Cerebellar nuclear complex (tissue), 1 donor: ENCODE results near the gene RPL21.
A peak's percentile ranks its signal among the peaks of the same experiment; 100 is the strongest.
"Not testable (repeated sequence)": the region's sequence is repeated elsewhere in the genome, so short reads cannot be mapped to it uniquely, and the experiment has no call there.

Experiments used
- DNase-seq, 2 experiments: peaks; one replicate each; lab custom pipeline; 2025; lab: John Stamatoyannopoulos, UW

The RPL21 gene

DNA sequence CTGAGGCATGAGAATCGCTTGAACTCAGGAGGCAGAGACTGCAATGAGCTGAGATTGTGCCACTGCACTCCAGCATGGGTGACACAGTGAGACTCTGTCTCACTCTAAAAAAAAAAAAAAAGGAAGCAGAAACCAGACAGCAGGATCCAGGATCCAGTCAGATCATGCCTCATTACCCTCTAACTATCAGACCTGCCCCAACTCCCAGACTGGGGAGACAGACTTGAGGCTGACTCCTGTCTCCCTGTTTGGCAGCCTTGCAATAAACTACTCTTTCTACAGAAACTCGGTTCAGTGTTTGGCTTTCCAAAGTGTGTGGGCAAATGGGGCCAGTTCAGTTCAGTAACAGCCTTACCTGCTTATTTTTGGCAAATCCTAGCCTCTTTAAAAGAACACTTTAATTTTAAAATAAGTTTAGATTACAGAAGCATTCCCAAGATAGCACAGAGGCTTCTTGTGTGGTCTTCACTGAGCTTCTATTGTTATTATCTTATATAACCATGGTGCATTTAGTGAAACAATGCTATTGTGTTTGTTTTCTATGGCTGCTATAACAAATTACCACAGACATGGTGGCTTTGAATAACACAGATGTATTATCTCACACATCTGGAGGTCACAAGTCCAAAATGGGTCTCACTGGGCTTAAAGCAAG lies 37.8 kb downstream of the RPL21 start:
- no peak for DNase-seq

DNA sequence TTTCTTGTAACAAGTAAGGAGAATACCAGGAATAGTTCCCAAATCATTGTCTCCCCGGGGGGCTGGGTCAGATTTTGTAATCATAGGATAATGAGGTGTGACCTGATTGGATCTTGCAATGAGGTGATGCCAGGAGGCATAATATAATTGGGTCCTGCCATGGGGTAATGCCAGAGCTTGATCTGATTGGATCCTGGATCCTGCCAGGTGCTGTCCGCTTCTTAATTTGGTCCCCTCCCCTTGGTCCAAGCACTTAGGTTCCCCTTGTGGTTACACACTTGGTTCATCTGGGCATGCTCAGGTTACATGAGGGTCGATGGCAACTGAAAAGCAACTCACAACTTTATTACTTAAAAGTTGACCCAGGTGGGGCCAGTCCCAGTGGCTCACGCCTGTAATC lies 39.4 kb downstream of the RPL21 start:
- no peak for DNase-seq

DNA sequence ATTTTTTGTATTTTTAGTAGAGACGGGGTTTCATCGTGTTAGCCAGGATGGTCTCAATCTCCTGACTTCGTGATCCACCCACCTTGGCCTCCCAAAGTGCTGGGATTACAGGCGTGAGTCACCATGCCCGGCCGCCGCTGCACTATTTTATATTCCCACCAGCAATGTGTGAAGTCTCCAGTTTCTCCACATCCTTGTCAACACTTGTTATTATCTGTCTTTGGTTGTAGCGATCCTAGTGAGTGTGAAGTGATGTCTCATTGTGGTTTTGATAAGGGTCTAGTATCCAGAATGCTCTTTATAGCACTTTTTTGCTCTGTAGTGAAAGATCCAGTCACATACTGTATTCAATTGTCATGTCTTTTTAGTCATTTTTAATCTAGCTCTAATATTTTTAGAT lies 40.6 kb downstream of the RPL21 start:
- DNase-seq, result not testable (repeated sequence)

DNA sequence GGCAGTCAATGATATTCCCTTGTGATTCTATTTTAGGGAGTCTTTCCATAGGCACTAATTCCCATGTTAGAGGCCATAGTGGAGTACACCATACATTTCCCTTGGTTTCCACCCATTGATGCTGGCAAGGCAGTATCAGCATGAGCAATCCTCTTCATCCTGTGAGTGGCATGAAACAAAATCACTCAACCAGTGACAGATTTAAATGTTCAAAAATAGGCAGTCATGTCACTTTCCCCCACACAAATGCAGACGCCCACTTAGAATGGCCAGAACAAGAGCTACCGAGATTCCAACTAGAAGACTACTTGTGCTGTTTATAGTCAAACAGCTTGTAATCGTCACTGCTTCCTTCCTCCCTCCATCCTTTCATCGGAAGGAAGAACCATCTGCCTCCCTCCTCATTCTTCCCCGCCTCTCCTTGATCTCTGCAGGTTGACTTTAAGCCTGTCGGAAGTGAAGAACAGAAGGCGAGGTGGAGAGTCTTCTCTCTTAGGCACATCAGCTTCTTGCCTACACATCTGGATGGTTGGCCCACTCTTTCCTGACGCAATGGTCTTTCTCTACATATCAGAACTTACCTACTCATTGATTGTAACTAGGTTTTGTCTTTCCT lies 41.8 kb downstream of the RPL21 start:
- no peak for DNase-seq

DNA sequence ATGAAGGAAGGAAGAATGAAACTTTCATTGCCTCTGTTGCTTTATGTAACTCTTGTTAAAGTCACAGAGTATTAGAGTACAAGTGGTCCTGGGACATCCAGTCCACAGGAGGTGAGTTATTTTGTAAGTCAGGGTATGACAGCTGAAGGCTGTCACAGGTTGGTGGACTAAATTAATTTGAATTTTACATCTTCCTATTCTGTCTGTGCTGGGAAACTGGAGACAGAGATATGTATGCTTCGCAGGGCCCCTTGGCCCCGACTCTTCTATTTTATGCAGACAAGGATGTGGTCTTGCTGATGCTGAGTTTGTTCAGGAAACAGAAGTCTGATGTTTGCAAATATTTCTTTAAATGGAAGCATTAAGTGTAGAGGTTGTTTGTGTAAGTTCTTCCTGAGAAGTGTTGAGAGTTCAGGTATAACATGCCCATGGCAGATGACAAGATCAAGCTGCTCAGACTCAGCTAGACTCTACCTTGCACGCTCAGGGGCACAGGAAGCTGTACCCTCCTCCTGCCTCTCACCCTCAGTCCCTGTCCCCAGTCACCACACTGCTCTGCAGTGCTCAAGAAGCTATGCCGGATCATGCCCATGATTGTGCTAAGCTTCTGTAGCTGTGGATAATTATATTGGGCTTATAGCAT lies 42.6 kb downstream of the RPL21 start:
- no peak for DNase-seq

DNA sequence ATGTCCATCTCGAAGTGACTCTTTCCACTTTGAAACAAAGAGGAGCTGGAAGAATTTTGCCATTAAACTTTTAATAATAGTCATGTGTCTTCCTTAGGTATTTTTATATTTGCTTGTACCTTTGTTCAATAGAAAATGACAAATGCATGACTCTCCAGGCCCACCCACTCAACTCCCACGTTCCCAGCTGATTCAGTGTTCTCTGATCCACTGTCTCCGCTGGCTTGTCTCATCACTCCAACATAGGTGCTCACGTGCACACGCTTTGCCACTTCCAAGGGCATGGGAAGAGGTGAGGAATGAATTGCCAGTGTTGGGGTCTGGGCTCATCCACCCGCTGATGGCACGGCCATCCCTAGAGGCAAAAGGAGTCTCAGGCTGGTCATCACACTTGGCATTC lies 43.7 kb downstream of the RPL21 start:
- no peak for DNase-seq

DNA sequence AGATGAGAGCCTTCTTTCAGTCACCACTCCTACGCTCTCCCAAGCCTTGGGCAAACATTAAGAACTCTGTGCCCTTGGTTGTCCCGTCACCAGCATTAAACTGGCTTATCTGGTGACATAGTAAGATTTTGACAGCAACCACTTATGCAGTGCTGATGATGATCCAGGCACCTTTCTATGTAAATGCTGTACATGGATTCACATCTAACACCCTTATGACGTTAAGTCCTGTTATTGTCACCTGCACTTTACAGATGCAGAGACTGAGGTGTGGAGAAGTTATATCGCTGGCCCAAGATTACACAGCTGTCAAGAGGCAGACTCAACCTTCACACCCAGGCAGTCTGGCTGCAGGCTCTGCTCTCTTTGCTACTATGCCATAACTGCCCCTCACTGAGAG lies 44.3 kb downstream of the RPL21 start:
- no peak for DNase-seq

DNA sequence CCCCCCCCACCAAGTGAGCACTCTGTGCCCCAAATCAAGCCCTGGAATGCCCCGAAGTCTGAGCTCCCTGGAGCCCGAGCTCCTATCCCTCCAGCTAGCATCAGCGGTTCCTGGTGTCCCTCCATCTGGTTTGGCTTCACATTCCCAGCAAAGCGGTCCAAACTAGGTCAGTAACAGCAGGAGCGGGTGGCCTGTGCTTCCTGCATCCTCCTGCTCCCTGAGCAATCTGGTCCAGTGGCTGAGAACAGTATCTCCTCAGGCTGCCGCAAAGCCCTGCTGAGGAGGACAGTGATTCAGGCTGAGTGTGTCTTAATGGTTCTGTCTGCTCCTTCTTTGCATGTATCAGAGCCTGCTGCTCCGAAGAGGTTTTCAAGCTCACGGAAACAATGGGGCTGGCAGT lies 45.1 kb downstream of the RPL21 start:
- peak; percentile 50 to 91 for DNase-seq

DNA sequence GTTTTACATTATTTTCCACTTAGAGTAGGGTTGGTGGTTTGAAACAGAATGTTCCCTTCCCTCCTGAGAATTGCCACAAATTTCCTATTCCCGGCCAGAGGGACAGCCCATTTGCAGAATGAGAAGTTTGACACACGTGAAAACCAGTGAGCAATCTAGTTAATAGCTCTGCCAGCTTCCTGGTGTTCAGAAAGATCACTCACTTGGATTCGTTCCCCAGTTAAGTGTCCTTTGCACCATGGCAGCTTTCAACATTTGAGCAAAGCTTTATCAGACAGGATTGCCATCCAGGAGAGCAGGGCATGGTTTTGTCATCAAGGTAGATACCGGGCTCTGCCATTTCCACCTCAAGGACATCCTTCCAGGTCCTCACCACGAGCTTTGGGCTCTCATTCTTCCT lies 47.5 kb downstream of the RPL21 start:
- DNase-seq, result no peak

DNA sequence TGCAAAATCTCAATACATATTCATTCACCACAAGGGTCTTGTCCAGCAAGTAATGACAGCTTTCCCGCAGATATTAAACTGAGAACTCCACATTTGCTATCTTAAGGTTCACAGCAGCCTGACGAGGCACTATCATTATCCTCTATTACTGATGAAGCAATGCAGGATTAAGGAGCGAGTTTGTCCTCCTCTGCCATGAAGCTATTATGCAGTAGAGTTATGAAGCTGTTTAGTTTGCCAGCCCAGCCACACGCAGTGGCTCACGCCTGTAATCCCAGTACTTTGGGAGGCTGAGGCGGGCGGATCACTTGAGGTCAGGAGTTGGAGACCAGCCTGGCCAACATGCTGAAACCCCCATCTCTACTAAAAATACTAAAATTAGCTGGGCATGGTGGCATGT lies 49.0 kb downstream of the RPL21 start:
- not testable (repeated sequence) for DNase-seq

DNA sequence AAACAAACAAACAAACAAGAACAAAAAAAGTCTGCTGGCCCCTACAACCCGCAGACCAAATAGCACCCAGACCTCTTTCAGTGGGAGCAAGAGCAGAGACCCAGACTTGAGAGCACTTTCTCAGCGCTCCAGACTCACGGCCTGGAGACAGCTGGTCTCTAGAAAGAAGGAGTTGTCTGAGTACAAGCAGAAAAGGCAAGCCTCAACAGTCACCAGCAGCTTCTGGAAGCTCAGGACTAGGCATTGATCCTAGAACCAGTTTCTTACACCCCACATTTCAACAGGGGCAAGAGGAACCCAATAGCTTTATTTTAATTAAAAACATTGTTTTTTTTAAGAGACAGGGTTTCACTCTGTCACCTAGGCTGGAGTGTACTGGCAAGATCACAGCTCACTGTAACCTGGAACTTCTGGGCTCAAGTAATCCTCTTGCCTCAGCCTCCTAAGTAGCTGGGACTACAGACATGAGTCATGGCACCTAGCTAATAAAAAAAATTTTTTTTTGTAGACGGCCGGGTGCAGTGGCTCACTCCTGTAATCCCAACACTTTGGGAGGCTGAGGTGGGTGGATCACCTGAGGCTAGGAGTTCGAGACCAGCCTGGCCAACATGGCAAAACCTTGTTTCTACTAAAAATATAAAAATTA lies 49.7 kb downstream of the RPL21 start:
- no peak for DNase-seq

DNA sequence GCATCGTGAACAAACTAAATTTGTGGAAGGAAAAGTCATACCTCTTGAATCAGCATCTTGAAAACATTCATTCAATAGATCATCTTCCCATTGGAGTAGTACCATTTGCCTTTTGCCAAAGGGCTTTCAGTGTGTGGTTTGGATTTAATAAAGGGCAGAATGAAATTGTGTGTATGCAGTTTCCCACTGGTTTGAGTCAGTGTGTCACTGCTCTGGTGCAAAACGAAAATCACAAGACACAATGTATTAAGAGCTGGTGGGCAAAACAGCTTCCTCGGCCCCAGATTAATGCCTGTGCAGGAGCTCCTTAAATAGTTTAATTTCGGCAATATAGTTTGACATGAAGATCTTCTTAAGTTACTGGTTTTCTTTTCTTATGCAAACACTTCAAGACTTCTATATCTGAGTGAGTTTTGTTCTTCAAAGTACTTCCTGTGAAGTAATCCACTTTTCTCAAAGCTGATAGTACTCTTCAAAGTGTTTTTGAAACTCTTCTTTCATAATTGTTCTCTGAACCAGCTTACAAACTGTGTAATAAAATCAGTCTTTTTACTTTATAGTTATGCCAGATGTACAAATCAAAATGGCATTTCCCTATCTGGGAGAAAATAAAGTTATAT lies 51.4 kb downstream of the RPL21 start:
- no peak for DNase-seq

DNA sequence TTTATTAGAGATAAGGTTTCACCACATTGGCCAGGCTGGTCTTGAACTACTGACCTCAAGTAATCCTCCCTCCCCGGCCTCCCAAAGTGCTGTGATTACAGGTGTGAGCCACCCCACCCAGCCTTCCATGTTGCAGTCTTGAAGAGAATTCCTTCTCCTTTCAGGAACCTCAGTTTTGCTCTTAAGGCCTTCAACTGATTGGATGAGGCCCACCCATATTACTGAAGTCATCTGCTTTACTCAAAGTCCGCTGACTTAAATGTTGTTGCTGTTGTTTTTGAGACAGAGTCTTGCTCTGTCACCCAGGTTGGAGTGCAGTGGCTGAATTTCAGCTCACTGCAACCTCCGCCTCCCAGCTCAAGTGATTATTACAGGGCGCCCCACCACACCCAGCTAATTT lies 52.7 kb downstream of the RPL21 start:
- DNase-seq, result no peak

DNA sequence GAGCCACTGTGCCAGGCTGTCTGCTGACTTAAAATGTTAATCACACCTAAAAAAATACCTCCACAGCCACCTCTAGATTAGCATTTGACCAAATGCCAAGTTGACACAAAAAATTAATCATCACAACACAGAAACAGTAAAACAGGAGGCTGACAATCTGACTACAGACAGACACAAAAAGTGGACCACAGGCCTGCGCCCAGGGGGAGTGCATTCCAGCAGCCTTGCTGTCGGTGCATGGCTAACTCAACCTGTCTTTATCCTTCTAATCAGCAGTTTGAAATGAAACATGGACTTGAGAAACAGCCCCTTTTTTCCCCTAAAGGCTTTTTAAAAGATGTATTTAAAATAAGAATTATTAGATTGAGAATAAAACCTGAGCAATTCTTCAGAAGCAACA lies 53.3 kb downstream of the RPL21 start:
- no peak for DNase-seq
